ENCODE measurements around the gene ACTL6B. TPM values are rescaled to one million over a fixed set of nuclear protein-coding genes. Genes with fewer than 3 reads are reported as not detected.

ACTL6B gene
- total RNA-seq, 1 experiment from 2014 or later, result not detected

DNA sequence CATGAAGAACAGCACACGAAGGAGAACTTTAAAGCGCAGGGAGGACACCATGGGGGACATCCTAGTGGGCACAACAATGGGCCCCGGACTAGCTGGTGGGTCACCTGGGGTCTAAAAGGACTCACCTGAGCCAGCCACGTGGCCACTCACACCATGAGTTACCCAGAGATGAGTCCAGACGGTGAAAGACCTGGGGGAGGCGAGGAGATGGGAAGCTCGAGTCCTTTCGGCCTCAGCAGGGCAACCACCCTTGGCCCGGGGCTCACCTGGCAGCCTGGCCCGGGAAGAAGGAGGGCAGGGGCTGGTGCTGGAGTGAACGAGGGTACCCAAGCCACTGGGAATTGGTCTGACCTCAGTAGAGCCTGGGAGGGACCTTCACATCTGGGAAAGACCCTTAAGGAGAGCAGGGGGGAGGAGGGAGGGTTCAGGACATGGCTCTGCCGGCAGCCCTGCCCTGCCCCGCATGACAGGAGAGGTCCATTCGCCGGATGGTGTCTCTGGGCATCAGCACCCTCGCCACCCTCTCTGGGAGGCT is 32.1 kb upstream of the ACTL6B start:
- intact Hi-C loops (cut with micrococcal nuclease), result no loop called here
- Histone ChIP-seq H3K36me3 (ENCODE audit: low read depth, low read length) (peaks cover 5% of the 10 kb centered on the region), H2AFZ (ENCODE audit: low read length) (no peak overlapping the region), H3K79me2 (ENCODE audit: low read length) (peaks cover 51% of the 10 kb centered on the region), H3K9me2 (replicated peaks; ENCODE audit: low read length) (no peaks in the 10 kb centered on the region), H3K9ac (ENCODE audit: low read length) (no peak overlapping the region), H4K20me1 (ENCODE audit: low read length) (peaks cover 5% of the 10 kb centered on the region), H3K27ac (ENCODE audit: low read length) (no peak overlapping the region), H3F3A (ENCODE audit: low read length, unreplicated experiment) (no peaks in the 10 kb centered on the region), H3K4me3 (ENCODE audit: low read length) (no peak overlapping the region), H3K27me3 (ENCODE audit: low read length) (no peaks in the 10 kb centered on the region), H3K4me1 (ENCODE audit: insufficient read depth, low read length) (peaks cover 12% of the 10 kb centered on the region), H3K4me2 (ENCODE audit: low read length) (no peak overlapping the region), H3K9me3 (ENCODE audit: low read length) (no peaks in the 10 kb centered on the region)
- no peak for ATAC-seq
- ChIA-PET CTCF (no interaction called here), POLR2A (ENCODE audit: unreplicated experiment) (no interaction called here)
- DNase-seq, result no peak
- no peak for TF ChIP-seq EZH2 (IDR thresholded peaks at IDR 0.05; ENCODE audit: low read length, unreplicated experiment)
- TF ChIP-seq, protein P1, sequence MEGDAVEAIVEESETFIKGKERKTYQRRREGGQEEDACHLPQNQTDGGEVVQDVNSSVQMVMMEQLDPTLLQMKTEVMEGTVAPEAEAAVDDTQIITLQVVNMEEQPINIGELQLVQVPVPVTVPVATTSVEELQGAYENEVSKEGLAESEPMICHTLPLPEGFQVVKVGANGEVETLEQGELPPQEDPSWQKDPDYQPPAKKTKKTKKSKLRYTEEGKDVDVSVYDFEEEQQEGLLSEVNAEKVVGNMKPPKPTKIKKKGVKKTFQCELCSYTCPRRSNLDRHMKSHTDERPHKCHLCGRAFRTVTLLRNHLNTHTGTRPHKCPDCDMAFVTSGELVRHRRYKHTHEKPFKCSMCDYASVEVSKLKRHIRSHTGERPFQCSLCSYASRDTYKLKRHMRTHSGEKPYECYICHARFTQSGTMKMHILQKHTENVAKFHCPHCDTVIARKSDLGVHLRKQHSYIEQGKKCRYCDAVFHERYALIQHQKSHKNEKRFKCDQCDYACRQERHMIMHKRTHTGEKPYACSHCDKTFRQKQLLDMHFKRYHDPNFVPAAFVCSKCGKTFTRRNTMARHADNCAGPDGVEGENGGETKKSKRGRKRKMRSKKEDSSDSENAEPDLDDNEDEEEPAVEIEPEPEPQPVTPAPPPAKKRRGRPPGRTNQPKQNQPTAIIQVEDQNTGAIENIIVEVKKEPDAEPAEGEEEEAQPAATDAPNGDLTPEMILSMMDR (conservative IDR thresholded peaks at IDR 0.05; ENCODE audit: low read depth, low read length), result no peak
- TF ChIP-seq EZH2phosphoT487 (IDR thresholded peaks at IDR 0.05; ENCODE audit: borderline replicate concordance, low read length), result no peak
- BruUV-seq (replicated peaks), result no TSS peak

DNA sequence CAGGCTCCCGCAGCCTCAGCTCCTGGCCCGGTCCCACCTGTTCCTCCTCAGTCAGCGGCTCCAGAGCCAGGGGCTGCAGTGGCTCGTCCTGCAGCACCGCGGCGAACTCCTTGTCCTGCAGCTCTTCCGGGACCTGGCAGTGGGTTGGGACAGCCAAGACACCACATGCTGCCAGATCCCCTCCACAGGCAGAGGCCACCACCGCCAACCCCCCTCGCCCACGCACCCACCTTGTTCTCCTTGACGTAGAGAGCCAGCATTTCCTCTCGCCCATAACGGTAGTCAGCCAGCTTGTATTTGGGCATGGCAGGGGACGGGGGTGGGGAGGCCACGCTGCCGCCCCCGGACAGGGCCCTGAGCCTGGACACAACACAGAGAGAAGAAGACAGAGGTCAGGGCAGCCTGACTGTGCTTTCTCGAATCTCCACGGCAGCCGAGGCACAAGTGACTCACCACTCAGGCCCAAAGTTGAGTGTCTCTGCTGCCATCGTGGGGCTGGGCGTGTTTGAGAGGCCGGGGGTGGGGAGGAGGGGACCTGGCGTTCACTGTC is 31.6 kb upstream of the ACTL6B start:
- no TSS peak for BruUV-seq (replicated peaks)
- Histone ChIP-seq H3K27me3 (ENCODE audit: low read length) (no peaks in the 10 kb centered on the region), H3K79me2 (ENCODE audit: low read length) (peaks cover 46% of the 10 kb centered on the region), H4K20me1 (ENCODE audit: low read length) (peaks cover 5% of the 10 kb centered on the region), H3K9ac (ENCODE audit: low read length) (no peak overlapping the region), H3K27ac (ENCODE audit: low read length) (no peak overlapping the region), H2AFZ (ENCODE audit: low read length) (no peak overlapping the region), H3K9me3 (ENCODE audit: low read length) (no peaks in the 10 kb centered on the region), H3F3A (ENCODE audit: low read length, unreplicated experiment) (no peaks in the 10 kb centered on the region), H3K4me2 (ENCODE audit: low read length) (no peak overlapping the region), H3K4me1 (ENCODE audit: insufficient read depth, low read length) (peaks cover 11% of the 10 kb centered on the region), H3K4me3 (ENCODE audit: low read length) (no peak overlapping the region), H3K9me2 (replicated peaks; ENCODE audit: low read length) (no peaks in the 10 kb centered on the region), H3K36me3 (ENCODE audit: low read depth, low read length) (peaks cover 5% of the 10 kb centered on the region)
- intact Hi-C loops (cut with micrococcal nuclease), result no loop called here
- ATAC-seq (no peak), DNase-seq (no peak)
- ChIA-PET CTCF (no interaction called here), POLR2A (ENCODE audit: unreplicated experiment) (no interaction called here)
- TF ChIP-seq EZH2phosphoT487 (IDR thresholded peaks at IDR 0.05; ENCODE audit: borderline replicate concordance, low read length), result no peak
- no peak for TF ChIP-seq EZH2 (IDR thresholded peaks at IDR 0.05; ENCODE audit: low read length, unreplicated experiment)
- TF ChIP-seq, protein P1 (conservative IDR thresholded peaks at IDR 0.05; ENCODE audit: low read depth, low read length), result no peak

DNA sequence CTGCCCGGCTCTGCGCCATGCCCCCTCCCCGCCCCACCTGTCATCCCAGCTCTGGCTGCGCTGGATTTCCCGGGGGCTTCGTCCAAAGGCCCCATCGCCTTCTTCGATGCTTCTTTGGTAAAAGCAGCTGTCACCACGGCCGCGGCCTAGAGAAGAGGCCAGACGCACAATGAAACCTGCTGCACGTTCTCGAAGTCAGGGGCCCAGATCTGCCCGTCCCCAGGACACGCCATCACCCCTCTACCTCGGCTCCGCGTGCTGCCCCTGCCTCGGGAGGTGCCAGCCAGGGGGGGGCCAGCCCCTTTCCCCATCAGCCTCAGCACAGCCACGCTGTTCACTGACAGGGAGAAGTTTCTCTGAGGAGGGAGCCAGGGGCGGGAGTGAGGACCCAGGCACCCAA is 31.0 kb upstream of the ACTL6B start:
- DNase-seq (no peak), ATAC-seq (no peak)
- Histone ChIP-seq H3K9ac (ENCODE audit: low read length) (no peak overlapping the region), H3F3A (ENCODE audit: low read length, unreplicated experiment) (no peaks in the 10 kb centered on the region), H3K4me3 (ENCODE audit: low read length) (no peak overlapping the region), H2AFZ (ENCODE audit: low read length) (no peak overlapping the region), H3K4me2 (ENCODE audit: low read length) (no peak overlapping the region), H3K27ac (ENCODE audit: low read length) (no peak overlapping the region), H4K20me1 (ENCODE audit: low read length) (peaks cover 5% of the 10 kb centered on the region), H3K4me1 (ENCODE audit: insufficient read depth, low read length) (peaks cover 6% of the 10 kb centered on the region), H3K36me3 (ENCODE audit: low read depth, low read length) (peaks cover 5% of the 10 kb centered on the region), H3K9me2 (replicated peaks; ENCODE audit: low read length) (no peaks in the 10 kb centered on the region), H3K79me2 (ENCODE audit: low read length) (peaks cover 40% of the 10 kb centered on the region), H3K9me3 (ENCODE audit: low read length) (no peaks in the 10 kb centered on the region), H3K27me3 (ENCODE audit: low read length) (no peaks in the 10 kb centered on the region)
- TF ChIP-seq EZH2phosphoT487 (IDR thresholded peaks at IDR 0.05; ENCODE audit: borderline replicate concordance, low read length) (no peak), EZH2 (IDR thresholded peaks at IDR 0.05; ENCODE audit: low read length, unreplicated experiment) (no peak)
- TF ChIP-seq, protein P1 (conservative IDR thresholded peaks at IDR 0.05; ENCODE audit: low read depth, low read length), result no peak
- BruUV-seq (replicated peaks), result no TSS peak
- ChIA-PET POLR2A (ENCODE audit: unreplicated experiment) (no interaction called here), CTCF (no interaction called here)
- intact Hi-C loops (cut with micrococcal nuclease), result no loop called here

Measured in PC-3 (cell line).